HG03565 (cell line): ENCODE data around the gene KRTAP1-5.
"Not testable (repeated sequence)": the region's sequence is repeated elsewhere in the genome, so short reads cannot be mapped to it uniquely, and the experiment has no call there.

ENCODE experiments used
- ATAC-seq: cut with Tn5 transposase; IDR thresholded peaks from one replicate; pipeline ENCODE4 v1.9.1; 2021; ENCODE audit warnings: mild to moderate bottlenecking, moderate library complexity; ENCODE audit not compliant: unreplicated experiment

KRTAP1-5 gene

GRCh38 chr17:41009301-41009760 is 17.7 kb downstream of the KRTAP1-5 start:
- no peak for ATAC-seq

DNA sequence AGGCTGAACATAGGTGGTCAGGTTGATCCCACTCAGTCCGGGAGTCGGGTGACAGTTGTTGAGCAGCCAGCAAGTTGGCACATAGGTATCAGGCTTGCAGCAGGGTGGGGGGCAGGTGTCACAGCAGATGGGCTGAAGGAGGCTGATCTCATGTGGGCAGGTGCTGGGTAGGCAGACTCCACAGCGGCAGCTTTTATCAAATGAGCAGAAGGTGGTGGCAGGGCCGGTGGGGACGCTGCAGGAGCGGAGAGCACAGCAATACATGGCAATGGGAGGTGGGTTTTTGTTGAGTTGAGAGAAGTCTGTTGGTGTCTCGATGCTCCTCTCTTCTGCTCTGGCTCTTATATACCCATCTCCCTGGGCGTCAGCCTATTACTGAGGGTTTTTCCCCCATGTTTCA is 18.2 kb downstream of the KRTAP1-5 start, which contains the start of gene KRTAP3-1:
Gene KRTAP3-1, minus strand, starts transcription at position 318 of the 400 bp plus-strand sequence. Its CDS starts 54 bp downstream, at position 264.
- no peak for ATAC-seq

- no peak for ATAC-seq
These were observed 22.6 kb downstream of the KRTAP1-5 start for GRCh38 chr17:41004397-41004796.

GRCh38 chr17:41003926-41004325 is 23.1 kb downstream of the KRTAP1-5 start:
- ATAC-seq = no peak

GRCh38 chr17:41002814-41003213 is 24.2 kb downstream of the KRTAP1-5 start:
- no peak for ATAC-seq

DNA sequence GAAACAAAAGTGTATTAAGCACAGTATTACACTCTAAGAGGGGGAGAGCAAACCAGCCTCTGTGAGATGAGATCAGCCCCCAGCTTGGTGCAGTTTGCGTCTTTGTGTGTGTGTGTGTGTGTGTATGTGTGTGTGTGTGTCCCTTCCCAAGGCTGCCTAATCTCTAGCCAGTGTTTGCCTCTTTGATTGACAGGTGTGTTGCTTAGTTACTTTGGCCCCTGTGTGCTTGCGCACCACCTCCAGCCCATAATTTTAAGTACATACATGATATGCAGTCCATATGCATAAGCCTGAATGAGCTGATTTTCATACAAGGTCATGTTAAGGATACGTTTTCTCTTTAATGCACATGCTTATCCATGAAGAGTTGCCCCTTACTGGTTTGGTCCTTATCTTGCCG is 25.2 kb downstream of the KRTAP1-5 start:
- no peak for ATAC-seq

- not testable (repeated sequence) for ATAC-seq
These were observed 27.4 kb downstream of the KRTAP1-5 start, which contains the start of gene KRTAP3-2 for GRCh38 chr17:40999563-40999962. KRTAP3-2 (minus strand) TSS chr17:40999906; CDS start chr17:40999853, 53 bp downstream.

DNA sequence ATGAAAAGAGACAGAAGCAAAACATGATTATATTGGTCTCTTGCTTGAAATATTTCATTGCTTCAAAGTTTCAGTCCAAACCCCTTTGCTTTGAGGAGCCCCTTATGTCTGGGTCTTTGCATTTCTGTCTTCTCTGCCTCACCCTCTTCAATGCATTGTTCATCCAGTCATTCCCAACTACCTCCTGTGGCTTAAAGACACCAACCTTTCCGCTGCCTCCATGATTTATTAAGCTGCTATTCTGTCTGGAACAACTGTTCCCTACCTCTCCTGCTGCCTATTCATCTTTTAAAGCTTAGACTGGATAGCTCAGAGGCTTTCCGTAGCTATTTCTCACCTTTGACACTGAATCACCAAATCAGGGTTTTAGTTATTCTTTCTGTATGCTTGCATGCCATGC is 29.6 kb downstream of the KRTAP1-5 start:
- no peak for ATAC-seq

- no peak for ATAC-seq
These were observed 30.2 kb downstream of the KRTAP1-5 start for GRCh38 chr17:40996829-40997228.

GRCh38 chr17:40995116-40995515 is 31.9 kb downstream of the KRTAP1-5 start:
- no peak for ATAC-seq

DNA sequence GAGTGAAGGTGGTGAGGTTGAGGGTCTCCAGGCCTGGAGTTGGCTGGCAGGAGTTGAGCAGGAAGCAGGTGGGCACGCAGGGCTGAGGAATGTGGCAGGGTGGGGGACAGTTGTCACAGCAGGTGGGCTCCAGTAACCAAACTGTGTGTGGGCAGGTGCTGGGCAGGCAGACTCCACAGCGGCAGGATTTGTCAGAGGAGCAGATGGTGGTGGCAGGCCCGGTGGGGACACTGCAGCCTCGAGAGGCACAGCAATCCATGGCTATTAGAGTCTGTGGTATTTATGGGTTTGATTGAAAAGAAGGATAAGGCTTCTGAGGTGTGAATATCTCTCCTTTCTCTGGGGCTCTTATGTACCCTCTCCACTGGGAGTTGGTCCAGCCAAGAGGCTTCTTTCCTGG is 33.2 kb downstream of the KRTAP1-5 start, which contains the start of gene KRTAP3-3:
Gene KRTAP3-3, minus strand, starts transcription at position 326 of the 400 bp plus-strand sequence. Its CDS starts 67 bp downstream, at position 259.
- no peak for ATAC-seq

DNA sequence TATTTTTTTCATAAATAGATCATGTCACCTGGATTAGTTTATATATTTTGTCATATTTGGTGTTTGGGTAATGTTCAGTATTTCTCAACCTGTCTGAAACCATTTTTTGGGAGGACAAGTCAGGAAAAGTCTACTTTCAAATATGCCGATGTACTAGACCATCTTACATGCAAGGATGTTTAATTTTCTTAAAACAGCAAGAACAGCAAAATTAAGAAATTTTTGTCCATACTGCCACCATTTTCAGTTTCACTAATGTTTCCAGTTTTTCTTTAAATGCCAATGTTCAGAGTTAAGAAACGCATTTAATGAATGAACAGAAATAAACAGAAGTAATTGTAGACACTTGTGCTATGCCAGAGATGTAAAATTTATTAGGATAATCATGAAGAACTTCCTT is 33.9 kb downstream of the KRTAP1-5 start:
- ATAC-seq = no peak

GRCh38 chr17:40992666-40993065 is 34.3 kb downstream of the KRTAP1-5 start:
- no peak for ATAC-seq

- no peak for ATAC-seq
These were observed 40.1 kb downstream of the KRTAP1-5 start for GRCh38 chr17:40986920-40987319.

- no peak for ATAC-seq
These were observed 42.8 kb downstream of the KRTAP1-5 start, which contains the start of gene KRT40 for GRCh38 chr17:40984226-40984625. KRT40 (minus strand) TSS chr17:40984326; CDS start chr17:40984273, 53 bp downstream.

GRCh38 chr17:40981115-40981514 is 45.9 kb downstream of the KRTAP1-5 start:
- ATAC-seq = no peak

DNA sequence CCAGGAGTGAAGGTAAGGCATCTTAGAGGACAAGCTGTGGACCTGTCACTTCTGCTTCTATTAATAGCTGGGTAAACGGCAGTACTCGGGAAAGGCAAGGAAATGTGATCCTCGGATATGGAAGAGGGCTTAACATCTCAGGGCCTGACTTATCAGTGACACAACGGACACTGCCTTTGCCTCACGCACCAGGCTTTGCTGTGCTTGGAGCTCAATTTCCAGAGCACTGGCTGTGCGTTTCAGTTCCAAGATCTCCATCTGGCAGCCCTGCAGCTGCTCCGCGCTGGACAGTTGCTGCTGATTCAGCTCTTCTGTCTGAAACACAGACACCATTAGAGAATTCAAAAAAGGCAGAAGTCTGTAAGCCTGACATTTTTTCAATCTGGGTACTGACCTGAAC is 46.4 kb downstream of the KRTAP1-5 start:
- ATAC-seq = no peak

DNA sequence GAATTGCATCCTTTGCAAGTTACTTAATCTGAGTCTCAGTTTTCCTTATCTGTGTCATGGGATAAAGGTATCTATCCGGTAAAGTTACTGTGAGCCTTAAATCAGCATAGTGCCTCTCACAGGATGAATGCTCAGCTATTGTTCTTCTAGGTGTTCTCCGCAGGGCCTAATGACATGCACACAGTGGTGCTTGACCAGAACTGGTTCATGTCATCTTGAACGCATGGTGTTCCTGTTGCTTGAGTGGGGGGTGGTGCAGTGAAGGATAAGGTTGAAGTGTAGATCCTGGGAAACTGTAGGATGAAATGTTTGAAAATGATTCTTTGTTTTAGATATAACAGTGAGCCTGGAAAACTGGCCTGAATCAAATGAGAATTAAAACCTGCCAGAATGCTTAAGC is 46.9 kb downstream of the KRTAP1-5 start:
- no peak for ATAC-seq

- no peak for ATAC-seq
These were observed 48.3 kb downstream of the KRTAP1-5 start for GRCh38 chr17:40978575-40979151.
